GM12892 (cell line): ENCODE results near the gene UBXN6.

ENCODE experiments used
- POLR2A ChIP-seq: IDR thresholded peaks from 2 replicates; pipeline ENCODE4 v1.6.1; 2011; ENCODE audit warnings: low read depth, low read length, control low read depth
- POLR2AphosphoS5 ChIP-seq: IDR thresholded peaks from 2 replicates; pipeline ENCODE4 v1.6.1; 2011; ENCODE audit warnings: low read depth, low read length, control low read depth

- TF ChIP-seq POLR2A, result no peak
- no peak for TF ChIP-seq POLR2AphosphoS5
Measured at GRCh38 chr19:4503825-4504170, 46.2 kb upstream of the UBXN6 start.
